GM12873 (cell line): Measurements from ENCODE around the gene SCN4A.
"Not testable (repeated sequence)": the region's sequence is repeated elsewhere in the genome, so short reads cannot be mapped to it uniquely, and the experiment has no call there.

Experiments used
- CTCF ChIP-seq: IDR thresholded peaks from 2 replicates; pipeline ENCODE4 v1.5.1; 2012; ENCODE audit warnings: low read depth, mild to moderate bottlenecking, moderate library complexity, low read length, control low read depth; ENCODE audit not compliant: insufficient read depth; ENCODE audit errors: missing control alignments

SCN4A gene

GRCh38 chr17:63928966-63929695, 43.6 kb downstream of the SCN4A start:
- TF ChIP-seq CTCF: no peak

DNA sequence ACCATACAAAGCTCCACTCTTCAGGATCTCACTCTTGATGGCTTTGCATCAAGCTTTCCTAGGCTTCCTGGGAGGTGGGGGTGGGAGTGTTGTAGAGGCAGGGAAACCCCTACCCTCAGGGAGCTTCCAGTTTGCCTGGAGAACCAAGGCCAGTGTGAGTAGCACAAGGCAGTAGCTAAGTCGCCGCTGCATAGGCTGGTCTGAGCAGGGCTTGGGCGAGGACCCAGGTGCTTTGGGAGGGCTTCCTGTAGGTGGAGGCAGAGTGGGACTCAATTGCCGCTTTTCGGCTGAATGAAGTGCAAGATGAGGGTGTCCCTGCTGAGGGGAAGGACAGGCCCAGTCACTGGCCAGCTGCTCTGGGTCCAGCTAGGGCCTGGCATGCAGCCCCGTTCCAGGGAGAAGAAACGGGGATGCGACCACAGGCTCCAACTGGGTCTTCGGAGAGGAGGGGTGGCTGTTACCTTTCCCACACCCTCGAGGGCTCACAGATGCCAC, 44.5 kb downstream of the SCN4A start:
- TF ChIP-seq CTCF: no peak

- TF ChIP-seq CTCF: no peak
These were observed 45.1 kb downstream of the SCN4A start for GRCh38 chr17:63927464-63928171.

DNA sequence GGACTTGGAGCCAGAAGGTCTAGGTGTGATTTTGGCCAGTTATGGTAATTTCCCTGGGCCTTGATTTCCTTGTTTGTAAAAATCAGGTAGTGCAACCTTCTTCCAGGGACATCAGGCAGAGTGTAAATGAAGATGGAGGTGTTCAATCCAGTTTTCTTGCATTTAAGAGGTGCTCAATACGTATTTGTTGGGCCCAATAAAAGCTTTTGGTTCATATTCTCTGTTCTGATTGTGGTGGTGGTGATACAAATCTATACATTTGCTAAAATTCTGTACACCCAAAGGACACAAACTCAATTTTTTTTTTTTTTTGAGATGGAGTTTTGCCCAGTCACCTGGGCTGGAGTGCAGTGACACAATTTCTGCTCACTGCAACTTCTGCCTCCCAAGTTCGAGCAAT, 46.6 kb downstream of the SCN4A start:
- no peak for TF ChIP-seq CTCF

DNA sequence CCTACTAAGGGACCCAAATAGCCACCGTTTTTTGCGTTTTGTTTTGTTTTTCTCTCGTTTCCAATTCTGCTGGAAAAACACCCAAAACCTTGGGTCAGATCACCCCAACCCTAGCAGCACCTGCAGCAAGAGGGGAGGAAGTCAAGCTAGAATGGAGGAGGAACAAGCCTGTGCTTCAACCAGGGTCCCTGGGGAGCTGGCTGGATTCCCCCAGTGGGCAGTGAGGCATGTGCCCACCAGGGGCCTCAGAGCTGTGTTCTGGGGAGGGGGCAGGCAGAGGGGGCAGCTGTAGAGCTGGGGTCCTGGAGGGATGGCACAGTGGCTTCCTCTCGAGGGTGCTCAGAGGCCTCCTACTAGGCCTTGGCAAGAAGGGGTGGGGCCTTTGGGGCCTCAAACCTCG, 47.1 kb downstream of the SCN4A start:
- no peak for TF ChIP-seq CTCF

DNA sequence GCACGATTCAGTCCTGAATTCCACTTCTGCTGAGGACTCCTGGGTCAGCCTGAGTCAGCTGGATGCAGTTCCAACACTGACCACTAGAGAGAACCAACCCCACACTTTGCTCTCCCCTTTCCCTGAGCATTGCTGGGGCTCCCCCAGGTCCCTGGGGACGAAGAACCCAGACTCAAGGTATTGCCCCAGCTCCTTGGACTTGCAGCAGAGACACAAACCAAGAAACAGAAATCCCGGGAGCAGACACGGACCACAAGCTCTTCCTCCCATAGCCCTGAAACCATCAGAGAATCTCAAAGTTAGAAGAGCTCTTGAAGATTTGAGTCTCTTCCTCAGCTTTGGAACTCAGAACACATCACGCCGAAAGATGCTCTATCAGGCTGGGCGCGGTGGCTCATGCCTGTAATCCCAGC, 53.4 kb downstream of the SCN4A start:
- peak; percentile 97 for TF ChIP-seq CTCF

DNA sequence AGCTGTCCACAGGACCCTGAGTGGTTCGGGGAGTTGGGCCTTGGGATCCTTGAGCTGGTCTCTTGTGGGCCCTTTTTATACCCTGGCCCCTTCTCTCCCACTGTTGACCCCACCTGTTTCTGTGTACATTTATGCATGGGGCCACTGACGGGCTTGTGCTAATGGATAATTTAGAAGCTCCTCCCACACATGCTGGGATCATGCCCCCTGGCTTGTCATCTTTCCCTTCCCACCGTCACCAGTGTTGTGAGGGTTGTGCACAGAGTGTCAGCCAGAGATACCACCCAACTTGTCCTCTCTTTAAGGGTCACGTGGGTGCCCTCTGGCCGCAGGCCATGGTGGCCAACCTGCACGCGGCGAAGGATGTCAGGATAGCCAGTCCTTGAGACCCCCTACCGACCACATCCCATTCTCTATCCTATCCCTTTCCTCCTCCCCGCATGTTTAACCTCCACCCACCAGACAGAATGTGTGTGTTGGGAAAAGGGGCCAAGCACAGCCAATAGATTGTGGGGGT, 53.9 kb downstream of the SCN4A start, which contains the start of gene GH1:
Gene GH1, minus strand, starts transcription at position 51 of the 517 bp plus-strand sequence. CDS start 63 bp downstream, outside the sequence.
- not testable (repeated sequence) for TF ChIP-seq CTCF
